A549 (cell line): ENCODE results near the gene SAPCD2. TPM values are rescaled to one million over a fixed set of nuclear protein-coding genes. Genes with fewer than 3 reads are reported as not detected.

Experiments used
- ATAC-seq, 2 experiments: fragments of 200-7000 bp in 1 of 2; fragments of >200 bp in 1 of 2; cut with Nextera tagmentation in 1 of 2; cut with Tn5 transposase in 1 of 2; 3 replicates each; pipeline versions ENCODE4 v1.8.0 to v1.9.1; 2018 to 2020; ENCODE audit warnings: mild to moderate bottlenecking in 1 of 2, moderate library complexity in 1 of 2
- CTCF ChIA-PET: fragments of 300-600 bp; sonication (Branson Sonifier 250); formaldehyde crosslinking; extraction: SDS; loops from one replicate; lab custom pipeline; 2021; ENCODE audit warnings: antibody characterized with exemption, inconsistent platforms; lab: Yijun Ruan, JAX
- POLR2A ChIA-PET: fragments of 350-600 bp; formaldehyde crosslinking; extraction: SDS; loops from one replicate; lab custom pipeline; 2021; ENCODE audit warnings: antibody characterized with exemption, inconsistent platforms; lab: Yijun Ruan, JAX
- DNase-seq, 2 experiments: peaks; one replicate each; pipeline versions ENCODE4 v3.0.0 to v3.0.0-alpha.2; 2011 to 2016; ENCODE audit warnings: low read depth in 1 of 2, low spot score in 1 of 2
- FAIRE-seq: peaks from 2 replicates; lab custom pipeline; 2011; peaks lifted over from hg19 to GRCh38; lab: Jason Lieb, UNC
- H3K27ac ChIP-seq, 2 experiments: fragments of >200 bp; sonication (Bioruptor Twin); formaldehyde crosslinking; 3 replicates each; pipeline ENCODE4 v1.5.1; 2016 to 2017
- H3K4me1 ChIP-seq: fragments of >200 bp; sonication (Bioruptor Twin); formaldehyde crosslinking; 3 replicates; pipeline ENCODE4 v1.6.1; 2016
- H3K4me2 ChIP-seq: fragments of >200 bp; sonication (Bioruptor Twin); formaldehyde crosslinking; 3 replicates; pipeline ENCODE4 v1.6.1; 2016
- H3K4me3 ChIP-seq: fragments of >200 bp; sonication (Bioruptor Twin); formaldehyde crosslinking; 3 replicates; pipeline ENCODE4 v1.5.1; 2016
- H3K9me3 ChIP-seq: fragments of >200 bp; sonication (Bioruptor Twin); formaldehyde crosslinking; 3 replicates; pipeline ENCODE4 v1.6.1; 2016
- BCL3 ChIP-seq: fragments of >200 bp; sonication (Bioruptor Twin); formaldehyde crosslinking; IDR thresholded peaks from 3 replicates; pipeline ENCODE4 v1.6.1; 2016
- CBX2 ChIP-seq: fragments of 200-600 bp; sonication (generic); IDR thresholded peaks from 2 replicates; pipeline ENCODE4 v1.6.1; 2016; ENCODE audit warnings: low read depth, mild to moderate bottlenecking, borderline replicate concordance
- CHD2 ChIP-seq: fragments of 150-350 bp; IDR thresholded peaks from 2 replicates; pipeline ENCODE4 v1.6.1; 2014; ENCODE audit warnings: low read length; ENCODE audit not compliant: partially characterized antibody
- CHD4 ChIP-seq: fragments of 200-600 bp; sonication (generic); IDR thresholded peaks from 2 replicates; pipeline ENCODE4 v1.6.1; 2016; ENCODE audit warnings: antibody characterized with exemption, mild to moderate bottlenecking, borderline replicate concordance
- ESRRA ChIP-seq: fragments of 150-350 bp; IDR thresholded peaks from 2 replicates; pipeline ENCODE4 v1.6.1; 2014; ENCODE audit warnings: mild to moderate bottlenecking, low read length, borderline replicate concordance
- FOSB ChIP-seq: fragments of 250-450 bp; sonication (Bioruptor Pico); IDR thresholded peaks from 2 replicates; pipeline ENCODE4 v1.5.0; 2020; ENCODE audit warnings: mild to moderate bottlenecking, moderate library complexity
- GATA3 ChIP-seq: IDR thresholded peaks from 2 replicates; pipeline ENCODE4 v1.6.1; 2012; ENCODE audit warnings: borderline replicate concordance
- HEYL ChIP-seq: fragments of 250-450 bp; sonication (Bioruptor Pico); IDR thresholded peaks from 2 replicates; pipeline ENCODE4 v1.8.0; 2021; ENCODE audit warnings: mild to moderate bottlenecking, moderate library complexity
- JUNB ChIP-seq: fragments of >200 bp; sonication (Bioruptor Twin); formaldehyde crosslinking; IDR thresholded peaks from 2 replicates; pipeline ENCODE4 v1.6.1; 2016
- MAFK ChIP-seq: fragments of 450-650 bp; IDR thresholded peaks from 2 replicates; pipeline ENCODE4 v1.6.1; 2014; ENCODE audit not compliant: partially characterized antibody
- MAZ ChIP-seq: fragments of 150-350 bp; IDR thresholded peaks from 2 replicates; pipeline ENCODE4 v1.6.1; 2014; ENCODE audit warnings: antibody characterized with exemption, low read depth, low read length, borderline replicate concordance
- PBX3 ChIP-seq: IDR thresholded peaks from 2 replicates; pipeline ENCODE4 v1.6.1; 2012
- RAD21 ChIP-seq, 2 experiments: fragments of >200 bp in 1 of 2; sonication (Bioruptor Twin) in 1 of 2; formaldehyde crosslinking in 1 of 2; IDR thresholded peaks in 1 of 2; conservative IDR thresholded peaks in 1 of 2; 2 replicates in 1 of 2; 3 replicates in 1 of 2; pipeline ENCODE4 v1.6.1; 2012 to 2018; ENCODE audit warnings: inconsistent platforms in 1 of 2
- RARB ChIP-seq: fragments of 250-450 bp; sonication (Bioruptor Pico); IDR thresholded peaks from 2 replicates; pipeline ENCODE4 v1.8.0; 2021; ENCODE audit warnings: mild to moderate bottlenecking, moderate library complexity
- USF2 ChIP-seq: fragments of 450-650 bp; IDR thresholded peaks from 2 replicates; pipeline ENCODE4 v1.6.1; 2014; ENCODE audit warnings: antibody characterized with exemption
- ZSCAN20 ChIP-seq: fragments of 250-450 bp; sonication (Bioruptor Pico); IDR thresholded peaks from 2 replicates; pipeline ENCODE4 v1.8.0; 2022; ENCODE audit warnings: mild to moderate bottlenecking, moderate library complexity
- WGBS: methylation state at CpG from one replicate; pipeline ENCODE4 v1.1.6; 2017; ENCODE audit errors: missing lambda C conversion rate; 5-methylcytosine and 5-hydroxymethylcytosine counted together
- polyA plus RNA-seq, 4 experiments: library from polyadenylated mRNA; depleted of rRNA in 3 of 4; stranded (reverse); fragments of >200 nt; fragmentation: RNase III in 1 of 4; extraction: RNeasy Plus Mini Kit Qiagen cat#74134 plus additional on column Dnase treatment in 1 of 4; gene quantifications; 2 replicates in 3 of 4; 3 replicates in 1 of 4; pipeline ENCODE4 v1.2.3, GENCODE V29; 2011 to 2017

Gene SAPCD2
- polyA plus RNA-seq, 2 of the 4 experiments (the other 2 are of a cell fraction), result 6.9 to 14.6 TPM

GRCh38 chr9:137111788-137112563 is 41.6 kb upstream of the SAPCD2 start:
- TF ChIP-seq HEYL (CRISPR knock-in tag) (no peak), ZSCAN20 (CRISPR knock-in tag) (no peak)
- ChIA-PET CTCF (interaction anchor here (0.7 to 2.9 kb wide), 9 partner anchors 15 to 125 kb away, joined by 3 to 15 read pairs (median 3); partner anchors contain the start of genes NPDC1 and SSNA1), POLR2A (interaction anchor here (1.3 kb wide), 1 partner anchor 129 kb away, joined by 3 read pairs; no protein-coding TSS in a partner anchor)
- FAIRE-seq (no peak), DNase-seq (no peak), ATAC-seq (no peak)
- Histone ChIP-seq H3K9me3 (no peaks in the 10 kb centered on the region), H3K4me2 (no peak overlapping the region), H3K27ac (no peak overlapping the region), H3K4me1 (peaks cover 6% of the 10 kb centered on the region; the same call in 2 of the 3 replicates), H3K4me3 (no peak overlapping the region)
- 92% methylated on average over 25 of the region's 35 CpGs for WGBS

- WGBS, result 85% methylated on average over 28 of the region's 28 CpGs
- POLR2A ChIA-PET, result no interaction called here
- CTCF ChIA-PET, result interaction anchor here (0.7 to 1.4 kb wide), 7 partner anchors 15 to 126 kb away, joined by 3 to 4 read pairs (median 3); partner anchors contain the start of genes NPDC1, SAPCD2 and SSNA1
- no peak for DNase-seq
- no peak overlapping the region for H3K4me3 ChIP-seq
- H3K4me2 ChIP-seq, result no peak overlapping the region
- no peak overlapping the region for H3K27ac ChIP-seq
- H3K9me3 ChIP-seq, result no peaks in the 10 kb centered on the region
- TF ChIP-seq MAFK (no peak), RARB (CRISPR knock-in tag) (no peak), FOSB (CRISPR knock-in tag) (no peak), CHD4 (no peak), USF2 (no peak), BCL3 (no peak), RAD21 (conservative IDR thresholded peaks at IDR 0.05 in 1 of 2, IDR thresholded peaks at IDR 0.05 in 1 of 2) (no peak), MAZ (no peak), GATA3 (no peak), CHD2 (no peak), JUNB (no peak), PBX3 (no peak), CBX2 (no peak), ESRRA (no peak)
- FAIRE-seq, result no peak
- H3K4me1 ChIP-seq, result peaks cover 6% of the 10 kb centered on the region; the same call in 2 of the 3 replicates
- ATAC-seq, result no peak
Measured at GRCh38 chr9:137110911-137111787, 40.8 kb upstream of the SAPCD2 start.
